NCI-H2196 (cell line): ENCODE data around the gene CELF4.

Experiments used
- DNase-seq: peaks from one replicate; lab custom pipeline; 2025; ENCODE audit not compliant: unreplicated experiment; lab: John Stamatoyannopoulos, UW

CELF4 gene

DNA sequence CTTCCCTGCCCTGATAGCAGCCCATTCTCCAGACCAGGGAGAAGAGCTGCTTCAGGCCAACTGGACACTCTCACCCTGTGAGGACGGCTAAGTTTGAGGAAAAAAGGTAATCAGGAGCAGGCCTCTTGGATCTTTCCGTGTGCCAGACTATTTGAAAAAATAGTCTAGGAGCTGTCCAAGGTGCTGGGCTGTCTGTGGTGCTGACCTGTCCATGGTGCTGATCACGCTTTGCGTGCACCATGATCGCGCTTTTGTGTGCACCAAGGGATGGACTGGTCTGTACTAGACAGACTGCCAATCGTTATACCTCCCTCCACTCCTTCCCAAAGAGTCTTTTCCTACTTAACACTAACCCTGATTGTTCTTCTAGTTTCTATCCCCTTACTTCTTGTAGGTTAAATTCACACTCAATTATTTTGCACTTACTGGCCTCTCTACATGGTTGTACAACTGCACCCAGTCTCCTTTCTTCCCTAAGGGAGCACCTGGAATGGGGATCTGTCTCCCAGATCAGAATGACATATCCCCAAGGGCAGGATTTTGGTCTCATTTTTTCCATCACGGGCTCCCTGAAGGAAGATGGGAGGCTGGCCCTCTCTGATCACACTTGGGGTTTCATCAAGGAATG lies 295.4 kb downstream of the CELF4 start:
- no peak for DNase-seq

DNA sequence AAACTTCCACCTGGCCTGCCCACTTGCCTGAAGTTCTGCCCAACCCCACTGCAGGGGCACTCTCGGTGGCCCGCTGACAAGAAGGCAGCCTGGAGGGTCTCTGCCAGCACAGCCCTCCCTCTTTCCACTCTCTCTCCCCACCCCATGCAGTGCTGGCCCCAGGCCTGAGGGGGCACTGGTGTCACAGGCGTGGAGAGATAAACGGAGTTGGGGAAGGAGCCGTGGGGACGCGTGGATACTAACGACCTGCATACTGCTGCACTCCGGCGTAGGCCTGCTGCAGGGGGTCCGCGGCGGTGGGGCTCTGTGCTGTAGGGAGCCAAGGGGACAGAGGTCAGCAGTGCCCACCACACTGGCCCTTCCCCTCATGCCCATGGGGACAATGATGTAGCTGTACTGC lies 299.3 kb downstream of the CELF4 start:
- DNase-seq, result no peak

DNA sequence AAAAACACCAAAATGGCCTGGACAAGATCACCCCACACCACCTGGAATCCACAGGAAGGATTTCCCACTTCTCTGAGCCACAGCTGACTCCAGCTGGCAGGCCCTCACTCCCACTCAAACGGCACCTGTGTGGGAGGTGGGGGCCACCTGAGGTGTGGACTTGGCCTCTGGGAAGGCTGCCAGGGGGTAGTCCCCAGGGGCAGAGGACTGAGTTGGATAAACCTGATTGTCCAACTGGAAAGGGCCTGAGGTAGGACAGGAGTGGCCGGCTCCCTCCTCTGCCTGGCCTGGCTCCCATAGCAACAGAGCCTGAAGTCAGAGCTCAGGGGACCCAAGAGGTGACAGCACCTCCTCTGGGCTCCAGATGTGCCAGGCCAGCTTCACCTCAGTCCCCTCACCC lies 300.2 kb downstream of the CELF4 start:
- DNase-seq, result no peak

DNA sequence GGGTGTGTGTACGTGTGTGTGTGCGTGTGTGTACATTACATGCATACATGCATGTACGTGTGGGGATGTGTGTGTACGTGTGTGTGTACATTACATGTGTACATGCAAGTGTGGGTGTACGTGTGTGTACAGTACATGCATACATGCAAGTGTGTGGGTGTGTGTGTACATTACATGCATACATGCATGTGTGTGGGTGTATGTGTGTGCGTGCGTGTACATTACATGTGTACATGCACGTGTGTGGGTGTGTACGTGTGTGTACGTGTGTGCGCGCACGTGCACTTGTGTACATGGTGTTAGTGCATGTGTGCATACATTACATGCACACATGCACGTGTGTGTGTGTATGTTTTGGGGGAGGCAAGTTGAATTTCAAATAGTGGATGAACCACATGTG lies 300.6 kb downstream of the CELF4 start:
- no peak for DNase-seq

DNA sequence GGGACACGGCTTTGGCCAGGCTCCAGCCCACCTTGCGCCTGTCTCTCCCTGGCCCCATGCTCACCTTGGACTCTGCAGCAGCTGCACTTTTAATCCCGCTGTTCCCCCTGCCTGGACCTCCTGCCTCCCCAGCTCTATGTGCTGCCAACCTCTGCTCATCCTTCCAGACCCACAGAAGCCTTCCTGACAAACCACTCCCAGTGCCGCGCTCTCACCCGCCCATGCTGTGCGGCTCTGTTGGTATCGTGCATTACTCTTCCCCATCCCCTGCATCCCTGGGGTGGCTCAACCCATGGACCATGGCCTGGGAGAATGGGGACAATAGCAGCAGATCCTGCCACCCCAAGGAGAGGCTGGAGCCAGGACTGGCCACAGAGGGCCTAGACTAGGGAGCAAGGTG lies 303.6 kb downstream of the CELF4 start:
- no peak for DNase-seq

DNA sequence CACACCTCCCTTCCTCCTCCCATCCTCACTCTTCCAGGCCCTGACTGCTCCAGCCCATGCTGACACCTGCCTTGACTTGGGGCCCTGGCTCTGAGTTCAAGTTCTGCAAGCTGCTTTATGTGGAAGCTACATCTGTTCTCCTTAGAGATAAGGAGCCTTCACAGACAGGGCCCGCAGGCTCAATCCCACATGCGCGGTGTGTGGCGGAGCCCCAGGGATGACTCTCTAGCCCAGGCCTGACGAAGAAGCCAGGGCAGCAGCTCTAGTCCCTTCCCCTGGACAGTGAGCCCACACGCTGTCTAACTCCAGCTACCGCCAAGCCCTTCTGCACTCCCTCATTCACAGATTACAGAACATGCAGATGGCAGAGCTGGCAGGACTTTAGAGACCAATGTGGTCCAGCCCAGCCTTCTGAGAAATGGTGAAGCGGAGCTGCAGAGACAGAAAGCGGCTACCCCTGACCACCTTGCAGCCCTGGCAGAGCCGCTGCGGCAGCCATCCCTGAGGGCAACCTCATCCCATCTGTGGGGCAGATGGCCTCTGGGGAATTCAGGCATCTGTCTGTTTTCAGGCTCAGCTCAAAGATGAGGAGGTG lies 304.3 kb downstream of the CELF4 start:
- no peak for DNase-seq

DNA sequence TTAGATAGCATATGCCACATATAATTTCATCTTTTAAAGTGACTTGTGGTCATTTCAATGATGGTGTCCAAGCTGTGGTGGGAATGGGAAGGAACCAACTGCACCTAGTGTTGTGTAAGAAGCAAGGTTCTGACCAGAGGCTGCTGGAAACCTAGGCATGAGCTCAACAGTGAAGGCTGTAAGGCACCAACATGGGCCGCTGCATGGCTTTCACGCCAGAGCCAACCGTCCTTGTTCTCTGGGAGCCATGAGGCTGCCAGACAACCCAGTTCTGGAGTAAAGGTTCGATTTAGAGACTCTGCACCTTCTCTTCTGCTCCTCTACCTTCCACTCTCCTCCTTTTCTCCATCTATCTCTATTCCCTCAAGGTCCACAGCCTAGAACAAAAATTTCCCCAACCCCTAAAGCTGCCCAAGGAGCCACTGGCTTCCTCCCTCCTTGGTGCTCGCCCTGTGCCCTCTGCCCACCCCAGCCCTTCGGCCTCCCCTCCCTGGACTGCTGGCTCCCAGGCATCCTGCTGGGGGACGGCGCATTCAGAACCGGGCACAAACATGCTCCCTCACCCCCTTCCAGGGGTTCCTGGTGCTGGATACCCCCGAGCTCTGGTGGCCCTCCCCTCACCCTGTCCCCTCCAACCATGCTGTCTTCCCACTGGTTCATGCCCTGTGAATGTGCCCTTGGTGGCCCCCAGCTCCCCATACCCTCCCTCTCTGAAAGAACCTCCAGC lies 305.1 kb downstream of the CELF4 start:
- DNase-seq, result no peak

DNA sequence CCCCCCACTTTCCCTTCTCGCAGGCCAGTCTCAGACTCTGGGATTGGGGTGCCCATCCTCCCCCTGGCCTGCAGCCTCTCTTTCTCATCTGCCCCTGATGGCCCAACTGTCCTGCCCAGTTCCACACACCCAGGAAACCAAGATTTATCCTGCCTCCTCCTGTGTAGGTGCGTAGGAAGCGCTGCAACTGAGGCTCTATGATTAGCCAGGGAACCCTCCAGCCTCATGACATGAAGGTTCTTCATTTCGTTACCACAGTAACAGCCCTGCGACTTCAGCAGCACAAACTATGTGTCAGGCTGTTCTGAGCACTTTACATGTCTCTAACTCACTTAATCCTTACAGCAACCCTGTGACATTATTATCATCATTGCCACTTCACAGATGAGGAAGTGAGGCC lies 305.9 kb downstream of the CELF4 start:
- no peak for DNase-seq

DNA sequence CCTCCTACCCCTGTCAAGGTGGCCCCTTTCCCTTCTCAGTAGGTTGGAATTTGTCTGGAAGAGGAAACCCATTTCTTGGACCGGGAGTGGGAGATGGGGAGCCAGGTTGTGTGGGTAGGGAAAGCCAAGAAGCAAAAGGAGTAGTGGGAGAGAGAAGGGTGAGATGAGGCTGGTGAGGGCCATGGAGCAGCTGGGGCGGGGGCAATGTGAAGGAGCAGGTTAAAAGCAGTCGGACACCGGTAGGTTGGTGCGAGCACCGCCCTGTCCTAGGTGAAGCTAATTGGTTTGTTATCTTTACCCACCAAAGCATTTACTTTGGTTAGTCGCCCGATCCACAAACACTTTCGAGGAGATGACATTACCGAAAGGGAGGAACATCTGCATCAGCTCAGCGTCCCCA lies 306.8 kb downstream of the CELF4 start:
- DNase-seq, result no peak

DNA sequence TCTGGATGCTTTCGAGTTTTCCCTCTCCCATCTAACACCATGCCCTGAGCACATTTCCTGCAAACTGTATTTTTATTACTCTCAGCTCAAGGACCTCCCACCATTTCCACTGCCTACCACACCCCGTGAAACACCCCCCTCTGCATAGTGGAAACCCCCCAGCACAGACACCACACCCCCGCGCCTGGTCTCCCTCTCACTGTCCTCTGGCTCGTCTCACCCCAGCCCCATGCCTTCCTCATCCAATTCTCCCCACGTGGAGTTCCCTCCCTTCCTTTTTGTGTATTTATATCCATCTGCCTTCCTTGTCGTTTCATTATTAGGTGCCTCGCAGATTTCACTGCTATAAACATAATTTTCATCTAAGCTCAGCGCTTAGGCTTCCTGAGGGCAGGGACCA lies 307.5 kb downstream of the CELF4 start:
- DNase-seq, result no peak

DNA sequence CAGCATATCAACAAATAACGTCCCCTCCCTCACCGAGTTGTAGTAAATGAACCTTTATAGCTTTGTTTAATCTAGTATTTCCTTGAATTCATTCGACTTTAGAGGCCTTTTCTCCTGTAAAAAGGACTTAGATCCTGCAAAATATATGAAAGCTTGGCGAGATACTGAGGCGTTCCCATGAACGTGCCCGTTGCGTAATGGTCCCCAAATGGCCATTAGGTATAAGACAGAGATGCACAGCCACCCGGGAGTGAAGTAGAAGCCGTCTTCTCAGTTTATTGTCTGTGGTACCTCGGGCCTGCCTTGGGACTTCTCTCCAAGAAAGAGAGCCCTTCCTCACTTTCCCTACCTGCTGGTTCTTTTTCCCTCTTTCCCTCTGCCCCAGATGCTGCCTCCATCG lies 310.6 kb downstream of the CELF4 start:
- no peak for DNase-seq

DNA sequence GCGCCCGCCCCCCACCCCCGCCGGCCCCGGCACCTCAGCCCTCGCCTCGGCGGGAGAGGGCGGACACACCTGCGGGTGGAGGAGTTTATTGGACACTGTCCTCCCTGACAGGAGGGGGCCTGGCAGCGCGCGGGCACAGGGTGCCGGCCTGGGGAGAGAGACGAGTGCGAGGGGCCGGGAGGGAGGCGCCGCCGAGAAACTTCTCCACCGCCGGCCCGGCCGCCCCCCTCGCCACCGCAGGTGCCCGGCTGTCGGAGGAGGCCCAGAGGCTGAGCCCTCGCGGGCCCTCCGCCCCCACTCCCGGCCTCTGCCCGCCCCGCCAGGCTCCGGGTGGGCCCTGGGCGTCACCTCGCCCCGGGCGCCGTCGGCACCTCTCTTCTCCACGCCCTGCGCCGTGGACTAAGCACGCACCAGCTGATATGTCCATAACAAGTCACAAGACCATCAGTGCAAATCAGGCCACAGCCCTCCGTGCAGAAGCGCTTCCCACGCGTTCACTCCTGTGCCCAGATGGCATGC lies 311.3 kb downstream of the CELF4 start:
- peak; percentile 6 for DNase-seq

DNA sequence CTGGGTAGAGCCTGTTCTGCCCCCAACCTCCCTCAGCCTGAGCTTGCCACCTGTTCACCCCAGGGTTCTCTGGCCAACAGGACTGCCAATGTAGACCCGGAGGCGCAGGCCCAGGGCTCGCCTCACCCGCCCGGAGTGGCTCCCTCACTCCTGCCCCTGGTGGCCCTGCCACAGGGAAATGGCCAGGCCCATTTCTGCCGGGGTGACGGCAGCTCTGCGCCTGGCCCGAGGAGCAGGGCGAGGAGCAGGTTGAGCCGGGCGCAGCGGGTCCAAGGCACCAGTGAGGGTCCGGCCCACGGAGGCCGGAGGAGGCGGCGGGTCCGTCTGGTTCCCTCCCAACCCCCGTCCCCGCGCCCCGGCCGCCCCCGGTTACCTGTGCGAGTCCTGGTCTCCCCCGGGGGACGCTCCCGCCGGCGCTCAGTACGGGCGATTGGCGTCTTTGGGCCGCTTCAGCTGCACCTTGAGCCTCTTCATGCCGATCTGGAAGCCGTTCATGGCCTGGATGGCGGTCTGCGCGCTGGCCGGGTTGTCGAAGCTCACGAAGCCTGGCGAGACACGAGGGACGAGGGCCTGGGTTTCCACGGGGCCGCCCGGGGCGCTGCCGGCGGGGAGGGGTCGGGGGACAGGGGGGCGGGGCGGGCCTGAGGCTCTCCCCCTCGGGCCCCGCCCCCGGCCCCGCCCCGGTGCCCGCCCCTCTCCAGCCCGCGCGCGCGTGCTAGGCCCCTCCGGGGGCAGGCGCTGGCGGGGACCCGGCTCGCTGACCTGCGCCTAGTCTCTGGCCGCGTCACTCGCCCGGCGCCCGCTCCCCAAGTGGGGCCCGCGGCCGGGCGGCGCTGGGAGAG lies 312.0 kb downstream of the CELF4 start:
- DNase-seq, result peak; percentile 49

DNA sequence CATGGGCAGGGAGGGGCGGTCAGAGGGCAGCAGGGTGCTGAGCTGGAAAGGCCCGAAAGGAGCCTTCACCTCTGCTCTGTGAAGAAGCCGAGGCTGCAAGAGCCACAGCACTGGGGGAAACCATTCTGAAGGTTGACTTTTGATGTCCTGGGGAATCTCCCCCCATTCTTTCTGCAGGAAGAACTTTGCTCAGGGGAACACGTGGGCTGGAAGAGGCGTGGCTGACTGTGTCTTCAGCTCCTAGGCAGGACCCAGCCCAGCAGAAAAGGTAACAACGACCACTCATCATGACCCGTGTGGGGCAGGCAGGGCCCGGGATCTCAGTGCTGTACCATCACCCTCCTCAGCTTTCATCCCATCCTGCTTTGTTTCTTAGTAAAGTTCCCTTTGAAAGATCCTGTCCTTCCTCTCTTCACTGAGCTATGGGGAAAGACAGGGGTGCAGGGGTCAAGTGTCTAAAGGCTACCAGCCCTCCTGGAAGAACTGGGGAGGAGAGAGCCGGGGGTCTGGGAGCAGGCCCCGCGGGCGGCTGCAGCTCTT lies 312.7 kb downstream of the CELF4 start:
- no peak for DNase-seq

DNA sequence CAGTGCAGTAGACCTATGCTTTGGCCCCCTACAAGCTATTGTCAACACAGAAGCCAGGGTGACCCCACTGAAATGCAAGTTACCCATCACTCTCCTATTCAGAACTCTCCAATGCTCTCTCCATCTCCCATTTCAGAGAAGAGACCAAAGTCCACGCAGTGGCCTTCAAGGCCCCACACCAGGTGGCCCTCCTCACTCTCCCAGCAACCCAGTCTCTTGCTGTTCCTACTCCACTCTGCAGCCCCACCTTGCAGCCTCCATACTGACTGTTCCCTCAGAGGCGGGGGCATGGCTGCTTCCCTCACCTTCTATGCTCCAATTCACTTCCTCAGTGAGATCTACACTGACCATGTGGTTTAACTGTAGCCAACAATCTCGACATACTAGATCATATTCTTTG lies 313.3 kb downstream of the CELF4 start:
- DNase-seq, result no peak

DNA sequence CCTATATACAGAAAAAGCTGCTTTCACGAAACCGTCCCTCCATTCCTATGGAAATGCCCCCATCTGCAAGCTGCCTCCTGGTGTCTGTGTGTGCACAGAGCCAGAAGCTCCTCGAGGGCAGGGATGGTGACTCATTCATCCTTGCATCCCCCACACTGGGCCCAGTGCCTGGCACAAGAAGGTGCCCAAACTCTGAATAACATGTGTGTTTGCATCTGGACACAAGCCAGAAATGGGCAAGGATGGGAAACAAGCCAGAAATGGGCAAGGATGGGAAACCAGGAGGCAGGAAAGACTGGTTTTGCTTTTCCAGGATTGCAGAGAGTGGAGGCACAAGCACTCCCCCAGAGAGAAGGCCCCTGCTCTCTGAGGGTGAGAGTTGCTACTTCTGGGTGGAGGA lies 313.9 kb downstream of the CELF4 start:
- DNase-seq, result peak; percentile 1

DNA sequence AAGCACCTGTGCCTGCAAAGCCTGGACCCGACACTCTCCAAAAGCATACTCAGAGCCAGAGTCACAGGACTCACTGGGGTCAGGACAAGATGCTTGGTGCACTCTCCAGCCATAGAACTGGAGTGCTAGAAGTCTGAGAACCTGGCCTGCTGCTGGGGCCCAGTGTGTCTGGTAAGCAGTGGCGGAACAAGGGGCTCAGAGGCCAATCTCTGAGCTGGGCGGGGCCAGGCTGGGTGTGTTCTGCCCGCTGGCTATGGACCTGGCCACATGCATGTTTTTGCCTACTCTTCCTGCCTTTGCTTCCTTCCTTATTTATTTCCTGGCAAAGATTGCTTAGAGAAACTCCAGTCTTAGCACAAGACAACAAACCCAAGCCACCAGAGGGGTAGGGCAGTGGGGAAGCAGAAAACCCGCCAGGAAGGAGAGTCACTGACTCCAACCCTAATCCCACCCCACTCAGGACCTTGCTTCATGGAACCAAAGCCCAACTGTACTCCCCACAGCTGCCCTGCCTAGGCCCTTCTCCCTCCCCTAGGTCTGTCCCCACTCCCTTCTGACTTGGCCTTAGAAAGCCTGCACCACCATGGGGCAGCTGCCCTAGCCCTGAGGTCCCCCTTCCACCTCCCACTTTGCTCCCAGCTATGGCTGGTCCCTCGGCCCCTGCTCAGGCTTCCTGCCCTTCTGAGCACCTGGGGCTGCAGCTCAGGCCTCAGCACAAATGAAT lies 315.5 kb downstream of the CELF4 start:
- DNase-seq, result no peak

DNA sequence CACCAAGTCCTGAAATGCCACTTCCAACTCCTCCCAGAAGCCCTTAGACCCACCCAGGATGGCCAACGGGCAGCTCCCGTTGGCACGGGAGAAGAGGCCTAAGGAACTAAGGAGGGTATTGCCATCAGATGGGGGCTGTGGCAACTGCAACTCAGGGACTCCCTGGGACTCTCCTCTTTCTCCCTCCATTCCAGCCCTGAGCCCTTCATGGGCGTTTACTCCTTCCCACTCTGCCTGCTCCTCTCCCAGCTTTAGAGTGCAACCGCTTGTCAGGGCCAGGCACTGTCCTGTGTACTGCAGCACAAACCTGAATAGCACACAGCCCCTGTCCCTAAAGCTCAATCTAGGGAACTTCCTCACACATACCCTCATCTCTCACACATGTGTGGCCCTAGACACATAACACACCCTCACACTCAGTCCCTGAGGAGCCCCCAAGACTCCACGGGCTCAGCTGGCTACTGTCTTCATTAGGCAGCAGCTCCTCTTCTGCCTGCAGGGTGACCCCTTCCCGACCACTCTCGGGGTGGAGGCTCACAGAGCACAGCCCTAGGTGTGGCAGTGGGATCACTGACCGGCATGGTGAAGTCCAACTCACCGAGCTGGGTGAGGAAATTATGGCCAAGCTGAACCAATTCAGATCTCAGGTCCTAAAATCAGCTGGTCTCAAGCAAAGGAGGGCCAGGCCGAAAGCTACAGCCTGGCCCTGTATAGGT lies 316.3 kb downstream of the CELF4 start:
- DNase-seq, result no peak

DNA sequence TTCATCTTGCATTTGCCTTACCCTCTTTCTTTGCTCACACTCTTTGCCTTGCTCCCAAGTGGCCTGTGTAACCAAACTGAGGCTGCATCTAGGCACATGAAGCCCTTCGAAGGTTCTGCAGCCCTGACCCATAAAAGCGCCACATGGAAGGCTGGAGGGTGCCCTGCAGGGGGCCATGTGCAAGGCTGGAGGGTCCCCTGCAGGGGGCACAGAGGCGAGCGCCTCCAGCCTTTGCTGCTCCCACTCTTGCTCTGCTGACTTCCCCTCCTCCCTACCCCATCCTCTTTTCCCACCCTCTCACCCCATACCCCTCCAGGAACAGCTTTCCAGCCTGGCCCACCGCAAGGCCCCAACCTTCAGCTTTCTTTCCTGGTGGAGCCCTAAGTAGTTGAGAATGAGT lies 317.3 kb downstream of the CELF4 start:
- no peak for DNase-seq
